Measurements from ENCODE around the gene PHLPP1. TPM values are rescaled to one million over a fixed set of nuclear protein-coding genes. Genes with fewer than 3 reads are reported as not detected.

The PHLPP1 gene
- total RNA-seq, 1 experiment from 2014 or later, result 14.7 TPM

DNA sequence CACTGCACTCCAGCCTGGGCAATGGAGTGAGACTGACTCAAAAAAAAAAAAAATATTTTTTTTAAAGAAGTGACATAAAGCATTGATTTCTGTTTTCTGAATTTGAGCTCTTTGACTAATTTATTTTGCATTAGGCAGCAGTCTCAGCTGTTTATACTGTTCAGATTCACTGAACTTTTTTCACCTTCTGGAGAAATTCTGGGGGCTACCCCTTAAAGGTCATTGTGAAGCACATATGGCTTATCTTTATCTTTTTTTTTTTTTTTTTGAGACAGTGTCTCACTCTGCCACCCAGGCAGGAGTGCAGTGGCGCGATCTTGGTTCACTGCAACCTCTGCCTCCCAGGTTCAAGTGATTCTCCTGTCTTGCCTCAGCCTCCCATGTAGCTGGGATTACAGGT, 12.9 kb downstream of the PHLPP1 start:
- H2AFZ ChIP-seq (ENCODE audit: low read depth, low read length, poor library complexity, severe bottlenecking), result no peak overlapping the region
- no peak overlapping the region for H3K4me2 ChIP-seq (ENCODE audit: low read length)
- peaks cover 42% of the 10 kb centered on the region for H3K79me2 ChIP-seq (ENCODE audit: insufficient read depth, low read length)
- no peaks in the 10 kb centered on the region for H3K36me3 ChIP-seq (ENCODE audit: control insufficient read depth in 1 of 2, insufficient read depth in 2 of 2, low read length in 2 of 2)
- H3K4me3 ChIP-seq (replicated peaks in 1 of 2; ENCODE audit: low read depth in 1 of 2, low read length in 2 of 2), result no peak overlapping the region
- H3K9ac ChIP-seq (ENCODE audit: low read length), result no peak overlapping the region
- H4K20me1 ChIP-seq (ENCODE audit: insufficient read depth), result no peaks in the 10 kb centered on the region
- RAD21 ChIA-PET (ENCODE audit: low non-redundant PET in 1 of 2, low total read pairs in 2 of 2, uncharacterized antibody in 2 of 2, unreplicated experiment in 2 of 2), result no interaction called here
- TF ChIP-seq, protein P1, sequence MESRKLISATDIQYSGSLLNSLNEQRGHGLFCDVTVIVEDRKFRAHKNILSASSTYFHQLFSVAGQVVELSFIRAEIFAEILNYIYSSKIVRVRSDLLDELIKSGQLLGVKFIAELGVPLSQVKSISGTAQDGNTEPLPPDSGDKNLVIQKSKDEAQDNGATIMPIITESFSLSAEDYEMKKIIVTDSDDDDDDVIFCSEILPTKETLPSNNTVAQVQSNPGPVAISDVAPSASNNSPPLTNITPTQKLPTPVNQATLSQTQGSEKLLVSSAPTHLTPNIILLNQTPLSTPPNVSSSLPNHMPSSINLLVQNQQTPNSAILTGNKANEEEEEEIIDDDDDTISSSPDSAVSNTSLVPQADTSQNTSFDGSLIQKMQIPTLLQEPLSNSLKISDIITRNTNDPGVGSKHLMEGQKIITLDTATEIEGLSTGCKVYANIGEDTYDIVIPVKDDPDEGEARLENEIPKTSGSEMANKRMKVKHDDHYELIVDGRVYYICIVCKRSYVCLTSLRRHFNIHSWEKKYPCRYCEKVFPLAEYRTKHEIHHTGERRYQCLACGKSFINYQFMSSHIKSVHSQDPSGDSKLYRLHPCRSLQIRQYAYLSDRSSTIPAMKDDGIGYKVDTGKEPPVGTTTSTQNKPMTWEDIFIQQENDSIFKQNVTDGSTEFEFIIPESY (IDR thresholded peaks at IDR 0.05; ENCODE audit: extremely low read depth, insufficient replicate concordance, low read length), result no peak
- no peak for TF ChIP-seq ELF1 (IDR thresholded peaks at IDR 0.05; ENCODE audit: borderline replicate concordance, low read depth)
- no peak for TF ChIP-seq REST (IDR thresholded peaks at IDR 0.05; ENCODE audit: low read depth)
- TF ChIP-seq SRF (IDR thresholded peaks at IDR 0.05; ENCODE audit: low read depth), result no peak
- no peak for TF ChIP-seq POLR2AphosphoS5 (IDR thresholded peaks at IDR 0.05; ENCODE audit: low read depth, low read length)
- TF ChIP-seq ZNF274 (IDR thresholded peaks at IDR 0.05; ENCODE audit: low read depth, low read length), result no peak
- TF ChIP-seq EZH2 (IDR thresholded peaks at IDR 0.05), result no peak
- TF ChIP-seq CTCF (IDR thresholded peaks at IDR 0.05 in 2 of 3, conservative IDR thresholded peaks at IDR 0.05 in 1 of 3; ENCODE audit: borderline replicate concordance in 1 of 3, insufficient read depth in 1 of 3, low read depth in 2 of 3, low read length in 2 of 3), result no peak
- TF ChIP-seq JUND (IDR thresholded peaks at IDR 0.05), result no peak
- TF ChIP-seq FOSL1 (IDR thresholded peaks at IDR 0.05; ENCODE audit: low read depth), result no peak
- no peak for TF ChIP-seq CEBPB (IDR thresholded peaks at IDR 0.05; ENCODE audit: low read depth)
- TF ChIP-seq YY1 (IDR thresholded peaks at IDR 0.05; ENCODE audit: extremely low read depth, insufficient replicate concordance, low read depth, low read length), result no peak
- no peak for TF ChIP-seq TCF7L2 (IDR thresholded peaks at IDR 0.05; ENCODE audit: borderline replicate concordance, extremely low read depth, insufficient read depth, insufficient read length)
- no peaks in the 10 kb centered on the region for H3K9me2 ChIP-seq (ENCODE audit: insufficient read depth)
- no peaks in the 10 kb centered on the region for H3K4me1 ChIP-seq (ENCODE audit: control insufficient read depth in 1 of 2, insufficient read depth in 2 of 2, low read length in 2 of 2)
- no TSS peak for BruUV-seq (replicated peaks)
- intact Hi-C loops (cut with micrococcal nuclease), result no loop called here
- H3K9me3 ChIP-seq (ENCODE audit: control insufficient read depth in 1 of 2, insufficient read depth in 1 of 2, low read depth in 1 of 2, low read length in 2 of 2), result peaks cover 0 to 5% of the 10 kb centered on the region in 2 experiments; a peak in 2 of 4 replicates
- ATAC-seq, result no peak
- POLR2A ChIA-PET, result no interaction called here
- H3K27ac ChIP-seq (ENCODE audit: low read depth, low read length), result no peak overlapping the region
- no peaks in the 10 kb centered on the region for H3K27me3 ChIP-seq (ENCODE audit: insufficient read depth, low read length)
- CTCF ChIA-PET, result no interaction called here
- DNase-seq (ENCODE audit: low read depth, low spot score), result no peak

Measured in HCT116 (cell line).